ENCODE results near the gene ANKRD53. TPM values are rescaled to one million over a fixed set of nuclear protein-coding genes. Genes with fewer than 3 reads are reported as not detected.
"Not testable (repeated sequence)": the region's sequence is repeated elsewhere in the genome, so short reads cannot be mapped to it uniquely, and the experiment has no call there.

ANKRD53 gene
- total RNA-seq, 1 experiment from 2014 or later = 0.54 TPM

DNA sequence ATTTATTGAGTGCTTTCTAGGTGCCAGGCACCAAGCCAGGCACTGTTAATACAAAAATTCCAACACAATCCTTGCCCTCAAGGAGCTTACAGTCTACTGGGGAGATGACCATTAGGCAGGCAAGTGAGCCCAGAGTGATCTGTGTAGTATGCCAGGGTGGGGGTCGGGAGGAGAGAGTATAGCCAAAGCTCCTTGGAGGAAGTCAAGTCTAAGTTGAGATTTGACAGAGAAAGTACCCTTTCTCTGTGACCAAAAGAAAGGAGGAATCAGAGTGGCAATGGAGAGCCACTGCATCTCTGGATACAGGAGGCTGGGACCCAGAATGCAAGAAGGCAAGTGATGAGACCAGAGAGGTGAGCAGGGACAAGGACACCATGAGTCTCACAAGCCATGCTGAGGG is 7.5 kb downstream of the ANKRD53 start:
- no peak for DNase-seq (ENCODE audit: low spot score)
- in situ Hi-C loops (cut with HindIII; ENCODE audit: low sequenced_read_pairs) = no loop called here

DNA sequence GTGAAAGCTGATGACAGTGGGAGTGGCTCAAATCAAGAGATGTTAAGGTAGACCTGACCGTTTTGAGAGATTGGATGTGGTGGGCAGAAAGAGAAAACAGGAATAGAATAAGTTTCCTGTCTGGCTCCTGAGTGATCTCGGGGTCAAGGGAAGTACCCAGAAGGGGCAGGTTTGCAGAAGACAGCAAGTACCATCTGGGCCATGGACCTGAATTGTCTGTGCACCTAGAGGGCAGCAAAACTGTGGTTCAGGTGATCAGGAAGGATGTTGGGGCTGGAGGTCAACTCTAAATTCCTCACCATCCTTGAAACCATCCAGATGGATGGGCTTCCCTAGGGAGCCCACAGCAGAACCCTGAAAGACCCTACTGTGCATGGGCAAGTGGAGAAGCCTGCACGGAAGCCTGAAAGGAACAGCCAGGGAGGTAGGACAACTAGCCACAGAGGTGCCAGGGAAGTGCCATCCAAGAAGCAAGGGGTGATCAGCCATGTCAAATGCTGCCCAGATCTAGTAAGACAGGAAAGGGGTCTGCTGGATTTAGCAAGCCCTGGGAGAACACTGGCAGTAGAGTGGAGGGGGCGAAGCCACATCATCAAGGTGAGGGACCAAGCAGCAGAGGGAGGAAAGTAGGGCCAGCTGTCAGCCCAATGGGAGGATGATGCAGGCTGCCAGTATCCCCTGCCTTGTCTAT is 8.2 kb downstream of the ANKRD53 start:
- in situ Hi-C loops (cut with HindIII; ENCODE audit: low sequenced_read_pairs) = no loop called here
- no peak for DNase-seq (ENCODE audit: low spot score)

DNA sequence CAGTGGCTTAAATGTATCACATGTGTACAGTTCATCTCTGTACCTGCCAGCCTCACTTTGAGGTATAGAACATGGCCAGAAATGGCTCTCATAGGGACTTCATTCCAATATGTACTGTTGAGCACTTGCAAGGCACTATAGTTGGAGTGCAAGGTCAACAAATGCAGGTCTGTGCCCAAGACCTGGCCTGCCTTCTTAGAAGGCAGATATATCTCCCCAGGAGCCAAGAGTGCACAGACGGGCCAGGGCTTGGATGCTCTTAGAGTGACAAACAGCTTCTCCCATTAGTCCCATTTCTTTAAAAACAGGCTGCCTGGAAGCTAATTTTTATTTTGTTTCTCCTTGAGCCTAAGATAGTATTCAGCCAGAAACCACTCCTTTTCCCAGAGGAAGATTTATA is 9.0 kb downstream of the ANKRD53 start:
- in situ Hi-C loops (cut with HindIII; ENCODE audit: low sequenced_read_pairs) = no loop called here

DNA sequence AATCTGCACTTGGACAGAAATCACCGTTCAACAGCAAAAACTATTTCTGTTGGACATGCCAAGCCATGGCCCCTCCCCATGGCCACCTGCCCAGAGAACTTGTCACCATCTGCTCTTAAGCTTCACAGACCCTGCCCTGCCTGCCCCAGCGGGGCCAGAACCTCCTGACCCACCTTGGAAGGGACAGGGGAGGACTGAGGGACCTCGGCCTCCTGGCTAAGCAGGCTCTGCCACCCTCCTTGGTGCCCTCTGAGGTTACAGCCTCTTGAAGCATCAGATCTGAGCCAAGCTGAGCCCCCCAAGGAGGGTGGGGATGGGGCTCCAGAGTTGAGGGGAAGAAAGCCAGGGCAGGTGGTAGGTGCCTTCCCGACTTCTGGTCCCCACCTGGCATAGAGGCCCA is 9.7 kb downstream of the ANKRD53 start:
- no peak for DNase-seq (ENCODE audit: low spot score)
- in situ Hi-C loops (cut with HindIII; ENCODE audit: low sequenced_read_pairs) = no loop called here

More for the DNA sequence above, 9.0 kb downstream of the ANKRD53 start:
- no peak for DNase-seq (ENCODE audit: low spot score)

DNA sequence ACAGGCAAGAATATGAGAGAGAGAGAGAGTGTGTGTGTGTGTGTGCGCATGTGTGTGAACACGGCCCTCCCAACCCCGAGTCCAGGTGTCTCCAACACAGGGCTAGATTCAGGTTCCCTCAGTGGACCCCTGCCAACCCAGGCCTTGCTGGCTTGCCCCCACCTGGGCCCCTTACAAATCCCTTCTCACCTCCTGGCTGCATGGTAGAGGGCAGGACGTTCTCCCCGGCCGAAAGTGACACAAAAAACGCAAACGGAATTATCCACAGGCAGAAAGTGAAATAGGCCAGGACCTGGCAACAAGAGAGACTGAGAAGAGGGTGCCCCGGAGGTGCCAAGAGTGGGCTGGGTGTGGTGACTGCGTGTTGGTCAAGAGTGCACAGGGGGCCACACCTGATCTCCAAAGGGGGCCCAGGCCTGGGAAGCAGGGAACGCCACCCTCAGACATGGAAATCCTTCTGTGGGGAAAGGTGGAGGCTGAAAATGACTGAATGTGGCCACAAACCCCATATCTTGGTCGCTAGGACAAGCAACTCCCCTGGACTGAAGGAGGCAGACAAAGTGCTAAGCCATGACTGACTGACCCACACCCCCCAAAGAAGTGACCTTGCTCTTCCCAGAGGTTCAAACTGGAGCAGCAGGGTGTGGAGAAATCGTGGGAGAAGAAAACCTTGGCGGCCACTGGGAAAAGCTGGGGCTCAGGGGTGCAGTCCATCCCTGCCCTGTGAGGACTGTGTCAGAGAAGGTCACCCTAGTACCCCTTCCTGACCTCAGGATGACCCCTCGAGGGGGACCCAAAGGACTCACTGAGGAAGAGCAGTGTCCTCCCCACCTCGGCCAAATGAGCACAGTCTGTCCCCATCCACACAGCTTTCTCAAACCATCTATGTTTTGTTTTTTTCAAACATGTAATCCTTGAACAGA is 10.6 kb downstream of the ANKRD53 start:
- in situ Hi-C loops (cut with HindIII; ENCODE audit: low sequenced_read_pairs) = no loop called here
- DNase-seq (ENCODE audit: low spot score) = no peak

DNA sequence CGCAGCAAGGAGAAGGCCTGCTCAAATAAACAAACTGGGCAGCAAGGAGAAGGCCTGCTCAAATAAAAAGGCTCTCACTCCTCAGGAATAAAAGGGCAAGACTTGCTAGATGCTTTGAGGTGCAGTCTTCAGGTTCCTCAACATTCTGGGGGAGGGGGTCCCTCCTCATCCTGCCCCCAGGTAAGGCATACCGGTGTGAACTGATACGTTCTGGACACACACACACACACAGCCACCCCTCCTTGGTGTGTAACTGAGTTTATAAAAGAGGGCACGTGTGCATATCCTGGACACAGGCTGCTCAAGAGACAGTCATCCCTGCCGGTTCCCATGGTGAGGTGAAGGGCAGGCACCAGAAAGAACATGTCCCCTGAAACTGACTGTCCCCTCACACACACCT is 11.8 kb downstream of the ANKRD53 start:
- DNase-seq (ENCODE audit: low spot score) = no peak
- in situ Hi-C loops (cut with HindIII; ENCODE audit: low sequenced_read_pairs) = no loop called here

DNA sequence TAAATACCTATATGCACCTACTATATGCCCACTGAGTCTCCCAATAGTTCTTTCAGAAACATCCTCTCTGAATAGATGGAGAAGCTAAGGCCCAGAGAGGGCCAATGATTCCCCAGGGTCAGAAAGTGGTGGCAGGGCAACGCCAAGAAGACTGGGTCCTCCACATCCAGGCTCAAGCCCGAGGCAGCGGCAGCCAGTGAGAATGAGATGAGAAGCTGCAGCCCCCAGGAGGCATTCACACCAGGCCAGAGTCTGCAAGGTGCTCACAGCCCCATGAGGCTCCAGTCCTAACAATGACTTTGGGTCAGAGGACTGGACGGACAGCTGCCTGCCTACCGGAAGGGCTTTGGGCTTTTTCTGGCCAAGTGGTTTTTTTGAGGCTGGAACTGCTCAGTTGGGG is 12.7 kb downstream of the ANKRD53 start:
- in situ Hi-C loops (cut with HindIII; ENCODE audit: low sequenced_read_pairs) = no loop called here
- no peak for DNase-seq (ENCODE audit: low spot score)

DNA sequence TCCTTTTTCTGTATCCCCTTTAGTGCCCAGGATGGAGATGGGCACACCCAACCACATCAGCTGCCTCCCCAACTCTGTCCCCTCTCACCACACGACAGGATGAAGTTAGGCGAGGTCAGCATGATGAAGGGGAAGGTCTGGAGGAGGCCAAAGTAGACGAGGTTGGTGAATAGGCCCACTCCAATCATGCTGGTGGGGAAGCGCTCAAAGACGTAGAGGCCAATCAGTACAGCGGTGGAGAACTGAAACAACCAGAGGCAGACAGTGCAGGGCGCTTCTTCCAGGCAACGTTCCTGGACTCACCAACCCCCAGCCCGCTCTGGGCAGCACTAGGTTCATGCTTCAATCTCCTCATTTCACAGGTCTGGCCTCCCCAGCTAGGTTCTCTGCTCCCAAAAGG is 13.3 kb downstream of the ANKRD53 start:
- in situ Hi-C loops (cut with HindIII; ENCODE audit: low sequenced_read_pairs) = no loop called here
- DNase-seq (ENCODE audit: low spot score) = no peak

DNA sequence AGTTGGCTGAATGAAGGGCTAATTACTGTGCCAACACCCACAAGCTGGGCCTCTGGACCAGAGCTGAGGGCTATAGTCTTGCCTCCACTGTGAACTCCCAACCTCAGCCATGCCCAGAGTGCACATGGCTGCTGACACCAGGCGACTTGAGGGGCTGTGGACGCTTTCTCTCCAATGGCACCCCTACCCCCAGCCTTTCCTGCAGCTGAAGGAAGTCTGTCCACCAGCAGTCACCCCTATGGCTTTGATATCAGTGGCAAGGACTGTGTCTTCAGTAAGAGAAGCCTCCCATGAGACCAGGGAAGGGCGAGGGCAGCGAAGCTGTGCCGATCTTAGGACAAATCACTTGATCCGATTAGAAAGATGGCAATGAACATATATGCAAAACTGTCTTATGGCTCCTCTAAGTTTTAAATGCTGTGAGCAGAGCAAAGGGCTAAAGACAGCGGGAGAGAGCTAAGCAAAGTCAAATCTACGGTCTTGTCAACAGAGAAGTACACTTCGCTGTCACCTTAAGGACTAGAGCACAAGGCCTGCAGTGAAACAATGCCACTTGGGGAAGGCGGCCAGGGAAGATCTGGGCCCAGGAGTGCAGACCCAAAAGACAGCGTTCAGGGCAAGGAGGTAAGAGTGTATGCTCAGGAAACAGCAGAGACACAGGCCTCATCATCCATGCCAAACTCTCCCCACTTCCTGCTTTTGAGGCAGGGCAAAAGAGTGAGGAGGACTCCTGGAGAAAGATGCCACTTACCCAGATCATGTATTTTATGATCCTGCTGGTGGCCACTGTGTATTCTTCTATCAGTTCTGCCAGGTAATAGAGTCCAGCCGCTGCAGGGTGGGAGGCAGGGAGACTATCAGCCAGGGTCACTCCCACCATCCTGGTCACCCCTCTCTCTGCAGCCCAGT is 14.8 kb downstream of the ANKRD53 start:
- no peak for DNase-seq (ENCODE audit: low spot score)
- in situ Hi-C loops (cut with HindIII; ENCODE audit: low sequenced_read_pairs) = no loop called here

DNA sequence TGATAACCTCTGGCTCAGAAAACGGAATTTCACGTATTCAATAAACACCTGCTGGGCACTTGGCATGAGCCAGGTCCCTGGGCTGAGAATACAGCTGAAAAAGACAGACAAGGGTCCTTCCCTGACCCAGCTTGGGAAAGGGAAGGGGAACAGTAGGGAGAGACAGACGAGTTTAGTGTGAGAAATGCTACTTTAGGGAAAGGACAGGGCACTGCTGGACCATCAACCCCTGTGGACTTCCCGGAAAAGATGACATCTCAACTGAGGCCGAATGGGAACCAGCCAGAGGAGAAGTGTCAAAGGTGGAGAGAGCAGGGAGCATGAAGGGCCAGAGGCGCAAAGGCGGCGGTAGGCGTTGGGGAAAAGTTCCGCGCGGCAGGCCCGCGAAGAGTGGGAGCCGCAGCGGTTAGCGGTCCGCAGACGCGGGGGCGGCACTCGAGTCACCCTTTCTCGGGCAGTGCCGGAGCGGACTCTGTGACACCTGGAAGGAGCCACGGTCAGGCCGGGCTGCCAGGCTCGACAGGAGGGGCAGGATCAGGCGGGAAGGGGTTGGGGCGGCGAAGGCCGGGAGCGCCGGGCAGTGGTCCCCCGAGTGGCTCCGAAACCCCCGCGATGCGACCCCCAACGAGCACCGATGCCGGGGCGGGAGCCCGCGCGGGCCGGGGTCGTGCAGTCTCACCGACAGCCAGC is 15.7 kb downstream of the ANKRD53 start:
- in situ Hi-C loops (cut with HindIII; ENCODE audit: low sequenced_read_pairs) = no loop called here
- DNase-seq (ENCODE audit: low spot score) = no peak

DNA sequence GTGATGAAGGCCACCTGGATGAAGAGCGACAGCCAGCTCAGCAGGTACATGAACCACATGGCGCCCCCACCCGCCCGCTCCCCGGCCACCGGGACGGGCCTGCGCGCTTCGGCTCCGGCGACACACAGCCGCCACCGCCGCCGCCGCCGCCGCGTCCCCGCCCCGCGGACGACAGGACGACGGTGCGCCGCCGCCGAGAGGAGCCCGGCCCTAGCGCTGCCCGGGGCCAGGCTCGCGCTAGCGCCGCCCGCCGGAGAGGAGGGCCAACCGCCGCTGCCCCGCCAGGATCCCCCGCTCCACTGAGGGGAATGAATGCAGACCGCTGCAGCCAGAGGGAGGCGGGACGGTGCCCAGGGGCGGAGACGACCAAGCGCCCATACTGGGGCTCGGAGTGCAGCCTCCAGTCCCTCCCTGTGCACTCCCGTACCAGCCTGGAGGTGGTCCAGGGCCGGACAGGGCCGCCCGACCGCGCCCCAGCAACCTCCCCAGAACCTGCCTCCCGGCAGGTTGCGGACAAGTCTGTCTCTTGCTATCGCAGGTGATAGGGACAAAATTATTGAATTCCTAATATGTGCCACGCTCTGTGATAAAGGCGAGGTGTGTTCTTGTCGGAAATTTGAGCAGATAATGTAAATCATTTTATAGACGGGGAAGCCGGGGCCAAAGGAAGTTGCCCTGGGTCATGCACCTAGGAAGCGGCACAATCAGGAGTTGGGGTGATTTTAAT is 16.4 kb downstream of the ANKRD53 start, which contains the start of gene TEX261:
TSS of gene TEX261 (minus strand) at position 175 of the 727 bp plus-strand sequence. CDS start at position 59, 116 bp downstream.
- in situ Hi-C loops (cut with HindIII; ENCODE audit: low sequenced_read_pairs) = no loop called here
- DNase-seq (ENCODE audit: low spot score) = peak; percentile 89

DNA sequence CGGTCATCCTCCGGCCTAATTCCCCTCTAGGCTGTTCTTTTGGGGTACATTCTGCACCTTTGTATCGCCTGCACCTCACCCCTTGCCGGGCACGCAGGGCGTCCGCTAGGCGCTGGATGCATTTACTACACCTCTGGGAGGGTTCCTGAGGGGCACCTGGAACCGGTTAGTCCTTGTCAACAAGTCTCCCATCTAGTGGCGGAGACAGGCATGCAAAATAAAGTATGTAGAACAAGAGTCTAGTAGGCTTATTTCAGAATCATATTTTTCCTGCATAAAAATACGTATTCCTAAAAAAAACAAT is 16.9 kb downstream of the ANKRD53 start:
- peak; percentile 80 for DNase-seq (ENCODE audit: low spot score)
- in situ Hi-C loops (cut with HindIII; ENCODE audit: low sequenced_read_pairs) = no loop called here

DNA sequence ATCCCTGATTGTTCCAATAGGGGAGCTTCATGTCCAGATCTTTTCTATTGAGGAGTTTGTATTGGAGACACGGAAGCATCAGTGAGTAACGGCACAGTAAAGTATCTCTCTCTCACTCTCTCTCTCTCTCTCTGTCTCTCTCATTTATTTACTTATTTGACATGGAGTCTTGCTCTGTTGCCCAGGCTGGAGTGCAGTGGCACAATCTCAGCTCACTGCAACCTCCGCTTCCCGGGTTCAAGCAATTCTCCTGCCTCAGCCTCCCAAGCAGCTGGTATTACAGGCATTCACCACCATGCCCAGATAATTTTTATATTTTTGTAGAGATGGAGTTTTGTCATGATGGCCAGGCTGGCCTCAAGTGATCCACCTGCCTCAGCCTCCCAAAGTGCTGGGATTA is 20.5 kb downstream of the ANKRD53 start:
- DNase-seq (ENCODE audit: low spot score); in situ Hi-C loops (cut with HindIII; ENCODE audit: low sequenced_read_pairs): not testable (repeated sequence)

DNA sequence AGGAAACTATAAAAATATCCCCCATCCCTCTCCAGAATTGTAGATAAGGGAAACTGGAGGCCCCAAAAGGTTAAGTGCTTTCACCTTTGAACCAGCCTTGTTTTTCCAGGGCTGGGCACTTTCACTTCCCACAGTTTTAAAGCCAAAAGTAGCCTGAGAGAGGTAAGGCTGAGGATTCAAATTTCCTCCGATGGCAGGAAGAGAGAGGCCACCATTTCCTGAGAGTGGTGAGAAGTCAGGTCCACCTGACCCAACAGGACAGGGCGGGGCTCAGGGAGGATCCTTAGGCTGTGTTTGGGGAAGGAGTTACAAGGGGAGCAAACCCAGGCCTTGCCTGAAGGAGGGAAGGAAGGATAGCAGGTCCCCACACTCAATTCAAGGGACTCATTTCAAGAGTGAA is 20.9 kb downstream of the ANKRD53 start:
- in situ Hi-C loops (cut with HindIII; ENCODE audit: low sequenced_read_pairs) = no loop called here
- no peak for DNase-seq (ENCODE audit: low spot score)

DNA sequence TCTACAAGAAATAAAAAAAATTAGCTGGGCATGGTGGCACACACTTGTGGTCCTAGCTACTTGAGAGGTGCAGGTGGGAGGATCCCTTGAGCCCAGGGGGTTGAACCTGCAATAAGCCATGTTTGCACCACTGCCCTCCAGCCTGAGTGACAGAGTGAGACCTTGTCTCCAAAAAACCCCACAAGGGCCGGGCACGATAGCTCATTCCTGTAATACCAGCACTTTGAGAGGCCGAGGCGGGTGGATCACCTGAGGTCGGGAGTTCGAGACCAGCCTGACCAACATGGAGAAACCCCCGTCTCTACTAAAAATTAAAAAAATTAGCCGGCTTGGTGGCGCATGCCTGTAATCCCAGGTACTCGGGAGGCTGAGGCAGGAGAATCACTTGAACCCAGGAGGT is 21.5 kb downstream of the ANKRD53 start:
- DNase-seq (ENCODE audit: low spot score); in situ Hi-C loops (cut with HindIII; ENCODE audit: low sequenced_read_pairs): not testable (repeated sequence)

DNA sequence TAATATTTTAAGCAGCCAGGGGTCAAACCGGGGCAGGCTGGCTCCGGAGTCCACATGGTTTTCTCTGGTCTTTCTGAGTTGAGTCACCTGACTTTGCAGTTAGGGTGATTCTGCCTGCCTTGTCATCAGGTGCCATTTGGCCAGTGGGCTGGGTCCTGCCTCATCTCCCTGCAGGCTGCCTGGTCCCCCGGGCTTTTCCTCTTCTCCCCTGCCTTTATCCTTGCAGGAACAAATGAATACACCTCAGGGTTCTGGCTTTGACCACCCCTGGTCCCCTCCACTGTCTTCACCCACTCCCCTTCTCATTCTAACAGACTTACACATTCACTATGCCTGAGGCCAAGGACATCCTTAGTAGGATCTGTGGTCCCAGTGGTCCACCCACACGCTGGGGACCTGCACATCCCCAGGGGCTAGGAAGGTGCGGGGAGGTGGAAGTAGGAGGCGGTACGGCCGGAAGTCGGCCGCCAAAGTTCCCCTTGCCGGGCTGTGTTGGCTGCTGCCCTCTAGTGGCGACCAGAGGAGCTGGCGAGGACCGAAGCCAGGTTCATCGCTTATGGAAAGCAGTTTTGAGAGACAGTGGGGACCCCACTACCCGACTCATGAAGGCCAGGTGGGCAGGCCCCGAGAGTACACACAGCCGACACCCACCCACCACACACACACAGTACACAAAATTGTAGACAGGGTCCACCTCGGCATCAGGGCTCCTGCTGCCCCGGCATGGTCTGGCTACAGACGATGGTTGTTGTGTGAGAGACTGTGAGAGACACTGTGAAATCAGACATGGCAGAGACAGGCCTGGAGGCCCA is 22.6 kb downstream of the ANKRD53 start:
- in situ Hi-C loops (cut with HindIII; ENCODE audit: low sequenced_read_pairs) = no loop called here

DNA sequence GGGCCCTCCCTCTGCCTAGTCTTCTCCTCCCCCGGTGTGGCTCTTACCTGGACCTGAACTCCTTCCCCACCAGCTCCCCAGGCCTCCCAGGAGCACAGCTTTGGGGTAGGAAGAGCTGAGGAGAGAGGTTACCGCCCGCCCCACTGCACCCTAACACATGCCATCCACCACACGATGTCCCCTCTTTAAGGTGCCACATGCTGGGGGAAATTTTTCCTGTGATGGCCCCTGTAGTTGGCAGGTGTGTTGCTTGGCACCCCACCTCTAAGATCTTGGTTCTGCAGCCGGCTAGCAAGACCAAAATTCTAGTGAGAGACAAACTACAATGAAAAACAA is 23.1 kb downstream of the ANKRD53 start:
- DNase-seq (ENCODE audit: low spot score) = no peak

More for the DNA sequence above, 22.6 kb downstream of the ANKRD53 start:
- DNase-seq (ENCODE audit: low spot score) = peak; percentile 73

More for the DNA sequence above, 23.1 kb downstream of the ANKRD53 start:
- in situ Hi-C loops (cut with HindIII; ENCODE audit: low sequenced_read_pairs) = no loop called here

Data from G401 (cell line).